Stomach smooth muscle (tissue), 2 donors: ENCODE data around the gene ADARB2.
"Not testable (repeated sequence)": the region's sequence is repeated elsewhere in the genome, so short reads cannot be mapped to it uniquely, and the experiment has no call there.

Experiments
- H3K27ac ChIP-seq: one replicate; pipeline ENCODE4 v1.7.0; 2013; ENCODE audit warnings: mild to moderate bottlenecking, low read length, inconsistent platforms
- H3K27me3 ChIP-seq, 2 donors: one replicate each; pipeline ENCODE4 v1.7.0; 2013; ENCODE audit warnings: low read length in 2 of 2; ENCODE audit not compliant: insufficient read depth in 2 of 2, control insufficient read depth in 1 of 2
- H3K36me3 ChIP-seq, 2 donors: one replicate each; pipeline ENCODE4 v1.7.0; 2013; ENCODE audit warnings: low read length in 2 of 2; ENCODE audit not compliant: control insufficient read depth in 2 of 2, insufficient read depth in 2 of 2
- H3K4me1 ChIP-seq: one replicate; pipeline ENCODE4 v1.7.0; 2013; ENCODE audit warnings: low read length; ENCODE audit not compliant: control insufficient read depth, insufficient read depth
- H3K4me3 ChIP-seq, 2 donors: one replicate each; pipeline ENCODE4 v1.7.0; 2013; ENCODE audit warnings: low read length in 2 of 2
- H3K9ac ChIP-seq, 2 donors: one replicate each; pipeline ENCODE4 v1.7.0; 2013; ENCODE audit warnings: low read length in 2 of 2, mild to moderate bottlenecking in 1 of 2
- H3K9me3 ChIP-seq, 2 donors: one replicate each; pipeline ENCODE4 v1.7.0; 2013; ENCODE audit warnings: low read length in 2 of 2; ENCODE audit not compliant: control insufficient read depth in 2 of 2
- donor health status: healthy.
- donor health status: Pancreatic carcinoma.

The ADARB2 gene

GRCh38 chr10:1347525-1347924 lies 389.8 kb downstream of the ADARB2 start:
- no peak overlapping the region for H3K27ac ChIP-seq
- H3K4me1 ChIP-seq = no peaks in the 10 kb centered on the region
- no peaks in the 10 kb centered on the region for H3K9me3 ChIP-seq
- H3K4me3 ChIP-seq = no peak overlapping the region
- H3K36me3 ChIP-seq = no peaks in the 10 kb centered on the region
- no peaks in the 10 kb centered on the region for H3K27me3 ChIP-seq
- H3K9ac ChIP-seq = no peak overlapping the region

- H3K36me3 ChIP-seq = no peaks in the 10 kb centered on the region
- no peaks in the 10 kb centered on the region for H3K9me3 ChIP-seq
- no peaks in the 10 kb centered on the region for H3K27me3 ChIP-seq
- H3K27ac ChIP-seq = no peak overlapping the region
- H3K4me1 ChIP-seq = no peaks in the 10 kb centered on the region
- no peak overlapping the region for H3K9ac ChIP-seq
- H3K4me3 ChIP-seq = no peak overlapping the region
Observed at GRCh38 chr10:1346201-1346600, 391.1 kb downstream of the ADARB2 start.

GRCh38 chr10:1345368-1345767 lies 392.0 kb downstream of the ADARB2 start:
- no peak overlapping the region for H3K27ac ChIP-seq
- H3K4me3 ChIP-seq = no peak overlapping the region
- no peak overlapping the region for H3K9ac ChIP-seq
- no peaks in the 10 kb centered on the region for H3K36me3 ChIP-seq
- H3K9me3 ChIP-seq = no peaks in the 10 kb centered on the region
- no peaks in the 10 kb centered on the region for H3K4me1 ChIP-seq
- no peaks in the 10 kb centered on the region for H3K27me3 ChIP-seq

- H3K4me3 ChIP-seq = no peak overlapping the region
- H3K9me3 ChIP-seq = no peaks in the 10 kb centered on the region
- H3K4me1 ChIP-seq = no peaks in the 10 kb centered on the region
- H3K36me3 ChIP-seq = no peaks in the 10 kb centered on the region
- H3K27ac ChIP-seq = no peak overlapping the region
- no peaks in the 10 kb centered on the region for H3K27me3 ChIP-seq
- no peak overlapping the region for H3K9ac ChIP-seq
Observed at GRCh38 chr10:1344846-1345245, 392.5 kb downstream of the ADARB2 start.

GRCh38 chr10:1344408-1344807 lies 392.9 kb downstream of the ADARB2 start:
- H3K9me3 ChIP-seq = no peaks in the 10 kb centered on the region
- no peak overlapping the region for H3K27ac ChIP-seq
- H3K4me1 ChIP-seq = no peaks in the 10 kb centered on the region
- no peak overlapping the region for H3K4me3 ChIP-seq
- H3K27me3 ChIP-seq = no peaks in the 10 kb centered on the region
- H3K36me3 ChIP-seq = no peaks in the 10 kb centered on the region
- H3K9ac ChIP-seq = no peak overlapping the region

- Histone ChIP-seq H3K9me3 (no peaks in the 10 kb centered on the region), H3K27me3 (no peaks in the 10 kb centered on the region), H3K36me3 (no peaks in the 10 kb centered on the region), H3K4me3 (no peak overlapping the region), H3K9ac (no peak overlapping the region), H3K4me1 (no peaks in the 10 kb centered on the region), H3K27ac (no peak overlapping the region)
Observed at GRCh38 chr10:1343176-1343575, 394.1 kb downstream of the ADARB2 start.

GRCh38 chr10:1341052-1341451 lies 396.3 kb downstream of the ADARB2 start:
- H3K4me1 ChIP-seq, H3K4me3 ChIP-seq, H3K36me3 ChIP-seq: not testable (repeated sequence)

GRCh38 chr10:1339396-1339795 lies 397.9 kb downstream of the ADARB2 start:
- Histone ChIP-seq H3K36me3 (no peaks in the 10 kb centered on the region), H3K9ac (no peak overlapping the region), H3K4me1 (no peaks in the 10 kb centered on the region), H3K9me3 (no peaks in the 10 kb centered on the region), H3K27ac (no peak overlapping the region), H3K4me3 (no peak overlapping the region), H3K27me3 (no peaks in the 10 kb centered on the region)

More at GRCh38 chr10:1341052-1341451, 396.3 kb downstream of the ADARB2 start:
- H3K9ac ChIP-seq, H3K27me3 ChIP-seq, H3K9me3 ChIP-seq, H3K27ac ChIP-seq: not testable (repeated sequence)

- no peak overlapping the region for H3K27ac ChIP-seq
- H3K4me1 ChIP-seq = no peaks in the 10 kb centered on the region
- no peak overlapping the region for H3K4me3 ChIP-seq
- peaks cover 0 to 2% of the 10 kb centered on the region in 2 donors for H3K27me3 ChIP-seq
- H3K9me3 ChIP-seq = no peaks in the 10 kb centered on the region
- no peaks in the 10 kb centered on the region for H3K36me3 ChIP-seq
- H3K9ac ChIP-seq = no peak overlapping the region
Observed at GRCh38 chr10:1335642-1336041, 401.7 kb downstream of the ADARB2 start.

- H3K27ac ChIP-seq = no peak overlapping the region
- no peaks in the 10 kb centered on the region for H3K36me3 ChIP-seq
- H3K9me3 ChIP-seq = no peaks in the 10 kb centered on the region
- H3K27me3 ChIP-seq = peaks cover 0 to 2% of the 10 kb centered on the region in 2 donors
- no peak overlapping the region for H3K4me3 ChIP-seq
- no peaks in the 10 kb centered on the region for H3K4me1 ChIP-seq
- no peak overlapping the region for H3K9ac ChIP-seq
Observed at GRCh38 chr10:1333981-1334380, 403.3 kb downstream of the ADARB2 start.

- Histone ChIP-seq H3K4me1 (no peaks in the 10 kb centered on the region), H3K4me3 (no peak overlapping the region), H3K36me3 (no peaks in the 10 kb centered on the region), H3K9ac (no peak overlapping the region), H3K27ac (no peak overlapping the region), H3K9me3 (no peaks in the 10 kb centered on the region), H3K27me3 (peaks cover 0 to 2% of the 10 kb centered on the region in 2 donors)
Observed at GRCh38 chr10:1331560-1331959, 405.8 kb downstream of the ADARB2 start.
